Activated CD4-positive, alpha-beta T cell treated with anti-CD3 and anti-CD28 coated beads, Interleukin-10, Interleukin-2, amounts not matched to agents 100 ng/mL and 50 ng/mL, durations not matched to agents 16 hours and 8 hours (primary cell): Measurements from ENCODE around the gene SGCA.
A peak's percentile ranks its signal among the peaks of the same experiment; 100 is the strongest.

Source experiments
- DNase-seq: peaks from one replicate; pipeline ENCODE4 v3.0.0-alpha.2; 2020

Gene SGCA

DNA sequence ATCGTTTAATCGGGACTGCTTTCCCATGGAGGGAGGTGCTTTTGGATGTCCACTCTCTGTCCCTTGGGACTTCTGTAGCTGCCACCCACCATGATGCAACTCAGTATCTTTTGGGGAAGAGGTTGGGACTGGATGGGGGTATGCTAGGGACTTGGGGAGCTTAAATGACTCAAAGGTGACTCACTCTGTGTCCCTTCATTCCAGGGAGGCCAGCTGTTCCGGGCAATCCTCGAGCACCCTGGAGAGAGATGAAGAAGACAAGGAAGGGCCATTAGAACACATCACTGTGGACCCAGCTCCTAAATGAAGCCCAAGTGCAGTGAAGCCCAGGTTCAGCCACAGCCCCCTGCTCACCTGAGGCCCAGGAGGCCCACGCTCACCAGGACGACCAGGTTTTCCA is 31.0 kb downstream of the SGCA start:
- DNase-seq = no peak

DNA sequence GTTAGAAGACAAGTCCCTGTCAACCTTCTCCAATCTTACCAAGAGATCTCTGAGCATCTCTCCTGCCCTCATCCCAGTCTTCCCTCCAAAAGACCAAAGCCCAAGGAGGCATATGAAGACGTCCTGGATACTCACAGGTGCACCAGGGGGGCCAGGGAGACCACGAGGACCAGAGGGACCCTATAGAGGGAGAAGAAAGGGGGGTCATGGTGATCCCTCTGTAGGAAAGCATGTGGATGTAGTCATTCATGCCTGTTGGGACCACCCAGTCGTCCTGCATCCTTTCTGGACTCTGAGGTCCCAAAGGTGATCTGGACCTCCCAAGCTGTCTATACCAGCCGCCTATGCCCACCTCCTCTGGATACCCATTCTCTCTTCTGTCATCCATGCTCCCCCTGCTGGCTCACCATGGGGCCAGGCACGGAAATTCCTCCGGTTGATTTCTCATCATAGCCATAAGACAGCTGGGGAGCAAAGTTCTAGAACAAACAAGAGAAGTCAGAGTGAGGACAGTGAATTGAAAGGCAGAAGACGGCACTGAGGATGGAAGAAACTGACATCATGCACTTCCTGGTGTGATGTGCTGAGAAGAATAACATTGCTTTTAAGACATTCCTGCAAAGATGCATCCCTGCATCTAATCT is 32.3 kb downstream of the SGCA start:
- DNase-seq = peak; percentile 62

DNA sequence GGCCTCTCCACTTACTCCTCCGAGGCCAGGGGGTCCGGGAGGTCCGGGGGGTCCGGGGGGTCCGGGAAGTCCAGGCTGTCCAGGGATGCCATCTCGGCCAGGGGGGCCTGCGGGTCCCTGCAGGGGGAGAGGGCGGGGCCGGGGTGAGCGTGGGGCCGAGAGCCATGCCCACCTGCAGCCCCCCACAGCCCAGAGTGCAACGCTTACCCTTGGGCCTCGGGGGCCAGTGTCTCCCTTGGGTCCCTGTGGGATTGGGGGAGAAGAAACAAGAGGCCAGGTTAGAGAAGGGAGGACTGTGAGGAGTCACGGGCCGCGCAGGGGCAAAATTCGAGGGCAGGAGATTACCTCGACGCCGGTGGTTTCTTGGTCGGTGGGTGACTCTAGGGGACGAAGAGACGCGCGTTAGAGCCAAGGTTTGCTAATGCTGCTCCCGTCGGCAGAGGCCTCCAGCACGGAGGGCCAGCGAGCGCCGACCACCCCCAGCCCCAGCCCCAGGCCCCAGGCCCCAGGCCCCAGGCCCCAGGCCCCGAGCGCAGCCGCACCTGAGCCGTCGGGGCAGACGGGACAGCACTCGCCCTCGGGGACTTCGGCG is 33.5 kb downstream of the SGCA start:
- DNase-seq = no peak

DNA sequence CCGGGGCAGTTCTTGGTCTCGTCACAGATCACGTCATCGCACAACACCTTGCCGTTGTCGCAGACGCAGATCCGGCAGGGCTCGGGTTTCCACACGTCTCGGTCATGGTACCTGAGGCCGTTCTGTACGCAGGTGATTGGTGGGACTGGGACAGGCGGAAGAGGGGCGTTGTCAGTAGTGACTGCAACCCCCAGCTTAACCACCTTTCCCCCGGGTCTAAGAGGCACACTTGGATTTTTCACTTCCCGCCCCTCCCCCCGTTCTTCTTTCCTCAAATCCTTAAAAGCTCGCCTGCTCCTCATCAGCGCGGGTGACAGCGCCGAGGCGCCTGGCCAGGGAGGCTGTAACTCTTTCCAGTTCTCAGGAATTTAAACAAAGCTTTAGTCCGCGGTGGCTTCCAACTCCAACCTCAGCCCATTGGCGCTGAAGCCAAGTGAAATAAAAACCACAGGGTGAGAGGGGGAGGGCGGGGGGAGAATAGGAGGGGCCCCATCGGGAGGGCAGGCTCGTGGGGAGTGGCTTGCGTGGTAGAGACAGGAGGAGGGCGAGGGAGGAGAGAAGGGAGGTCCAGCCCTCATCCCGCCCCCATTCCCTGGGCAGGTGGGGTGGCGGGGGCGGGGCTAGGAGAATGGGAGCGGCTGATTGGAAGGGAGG is 34.1 kb downstream of the SGCA start:
- DNase-seq = peak; percentile 67

DNA sequence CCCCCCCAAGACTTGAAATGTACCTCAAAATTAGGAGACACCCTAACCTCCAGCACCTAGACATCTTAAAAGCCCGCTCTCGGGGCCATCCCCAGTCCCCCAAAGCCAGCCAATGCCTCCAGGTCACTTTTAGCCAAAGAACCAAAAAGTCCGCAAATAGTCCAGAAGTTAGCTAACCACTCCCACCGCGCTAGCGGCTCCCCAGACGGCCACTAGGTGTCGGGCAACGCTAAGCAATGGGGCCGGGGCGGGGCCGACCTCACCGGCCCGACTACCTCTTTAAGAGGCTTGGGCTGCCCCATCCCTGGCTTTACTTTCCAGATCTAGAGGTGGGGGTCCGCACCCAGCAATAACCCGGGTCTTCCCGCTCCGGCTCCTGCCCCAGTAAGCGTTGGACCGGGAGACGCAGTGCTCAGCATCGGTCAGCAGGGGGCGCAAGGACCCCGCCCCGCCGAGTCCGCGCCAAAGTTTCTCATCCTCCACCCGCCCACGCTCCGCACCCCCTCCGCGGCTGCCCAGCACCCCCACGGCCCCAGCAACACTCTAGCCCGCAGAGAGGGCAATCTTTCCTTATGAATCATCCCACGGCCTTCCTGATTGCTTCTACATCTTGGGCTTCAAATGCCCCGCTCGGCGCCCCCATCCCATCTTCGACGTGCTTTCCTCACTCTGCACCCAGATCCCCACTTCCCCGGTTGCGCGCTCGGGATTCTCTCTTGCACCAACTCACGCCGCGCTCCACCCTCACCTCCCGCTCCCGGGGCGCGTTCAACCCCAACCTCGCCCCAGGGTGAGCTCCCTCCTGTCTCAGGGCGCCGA is 34.9 kb downstream of the SGCA start:
- peak; percentile 83 for DNase-seq

DNA sequence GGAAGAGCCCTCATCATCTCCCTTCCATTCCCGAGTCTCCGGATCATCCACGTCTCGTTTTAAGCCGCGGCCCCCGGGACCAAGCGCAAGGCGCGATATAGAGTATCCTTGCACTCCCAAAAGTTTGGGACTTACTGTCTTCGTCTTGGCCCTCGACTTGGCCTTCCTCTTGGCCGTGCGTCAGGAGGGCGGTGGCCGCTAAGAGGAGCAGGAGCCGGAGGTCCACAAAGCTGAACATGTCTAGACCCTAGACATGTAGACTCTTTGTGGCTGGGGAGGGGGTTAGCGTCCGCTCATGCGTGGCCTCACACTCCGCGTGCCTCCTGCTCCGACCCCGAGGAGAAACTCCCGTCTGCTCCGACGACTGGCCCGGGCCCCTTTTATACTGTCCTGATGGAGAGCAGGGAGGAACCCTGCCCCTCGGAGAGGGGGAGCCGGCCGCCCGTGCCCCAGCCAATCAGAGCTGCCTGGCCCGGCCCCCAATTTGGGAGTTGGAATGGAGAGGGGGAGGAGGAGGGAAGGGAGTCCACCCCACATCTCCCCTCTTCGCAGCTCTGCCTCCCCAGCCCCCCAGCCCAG is 35.6 kb downstream of the SGCA start, which contains the start of gene COL1A1:
COL1A1 (minus strand) TSS at position 356 of the 579 bp plus-strand sequence; CDS start at position 238, 118 bp downstream.
- DNase-seq = no peak

DNA sequence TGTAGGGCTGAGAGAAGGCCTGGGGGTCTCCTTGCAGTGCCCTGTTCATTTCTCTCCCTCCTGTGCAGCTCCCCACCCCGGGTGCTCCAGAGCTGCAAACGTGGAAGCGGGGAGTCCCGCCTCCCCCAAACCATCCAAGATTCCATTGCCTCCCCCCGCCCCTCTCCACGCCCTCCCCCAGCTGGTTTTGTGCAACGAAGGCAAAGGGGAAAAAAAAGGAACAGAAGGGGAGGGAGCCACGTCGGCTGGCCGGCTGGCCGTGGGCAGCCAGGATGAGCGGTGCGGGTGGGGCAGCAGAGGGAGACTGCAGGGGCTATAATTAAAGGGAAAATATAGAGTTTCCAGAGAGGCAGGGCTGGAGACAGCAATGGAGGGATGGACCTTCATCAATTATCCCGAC is 37.3 kb downstream of the SGCA start:
- no peak for DNase-seq

DNA sequence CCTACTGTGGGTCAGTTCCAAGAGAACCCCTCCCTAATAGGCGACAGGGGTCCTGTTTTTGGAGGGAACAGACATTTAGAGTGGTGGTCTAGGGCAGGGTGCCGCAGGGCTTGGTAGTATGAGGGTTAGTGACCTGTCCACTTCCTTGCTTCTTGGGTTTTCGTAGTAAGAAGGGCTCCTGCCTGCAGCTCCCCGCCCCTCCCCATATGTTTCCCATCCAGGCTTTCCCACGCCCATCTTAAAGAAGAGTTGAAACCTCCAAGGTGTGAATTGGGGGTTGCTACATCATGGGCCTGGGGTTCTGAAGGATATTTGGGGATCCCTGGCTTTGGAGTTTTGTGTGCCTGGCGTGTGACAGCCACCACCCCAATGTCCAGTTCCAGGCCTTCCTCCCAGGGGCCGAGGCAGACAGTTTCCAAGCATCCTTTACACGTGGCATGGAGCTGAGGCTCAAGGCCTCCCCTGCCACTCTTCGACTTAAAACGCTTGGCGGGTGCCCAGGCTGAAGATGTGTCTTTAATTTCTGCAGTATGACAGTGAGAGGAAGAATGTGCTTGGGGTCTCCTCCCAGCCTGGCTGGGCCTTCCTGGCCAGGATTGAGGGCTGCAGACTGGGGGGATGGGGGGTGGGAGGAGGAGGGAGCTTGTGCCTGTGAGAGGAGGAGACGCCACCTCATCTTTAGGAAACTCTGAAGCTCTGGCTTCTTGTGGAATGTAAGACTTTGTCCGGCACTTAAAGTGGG is 38.0 kb downstream of the SGCA start:
- DNase-seq = no peak

DNA sequence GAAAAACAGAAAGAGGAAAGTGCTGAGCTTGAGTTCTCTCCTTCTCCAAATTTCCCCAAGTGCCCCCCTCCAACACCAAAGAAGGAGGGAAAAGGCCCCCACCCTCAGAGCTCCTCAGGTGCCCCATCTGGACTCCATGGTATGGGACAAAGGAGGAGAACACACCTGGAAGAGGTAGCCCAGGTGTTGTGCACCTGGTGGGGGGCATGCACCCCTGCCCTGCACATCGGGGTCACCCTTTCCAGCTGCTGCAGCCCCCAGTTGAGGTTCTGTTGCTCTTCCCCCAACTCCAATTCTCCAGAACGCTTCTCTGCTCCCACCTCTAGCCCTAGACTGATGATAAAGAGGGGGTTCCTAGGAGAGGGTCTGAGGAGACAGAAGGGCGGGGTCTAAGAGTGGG is 38.6 kb downstream of the SGCA start:
- no peak for DNase-seq

DNA sequence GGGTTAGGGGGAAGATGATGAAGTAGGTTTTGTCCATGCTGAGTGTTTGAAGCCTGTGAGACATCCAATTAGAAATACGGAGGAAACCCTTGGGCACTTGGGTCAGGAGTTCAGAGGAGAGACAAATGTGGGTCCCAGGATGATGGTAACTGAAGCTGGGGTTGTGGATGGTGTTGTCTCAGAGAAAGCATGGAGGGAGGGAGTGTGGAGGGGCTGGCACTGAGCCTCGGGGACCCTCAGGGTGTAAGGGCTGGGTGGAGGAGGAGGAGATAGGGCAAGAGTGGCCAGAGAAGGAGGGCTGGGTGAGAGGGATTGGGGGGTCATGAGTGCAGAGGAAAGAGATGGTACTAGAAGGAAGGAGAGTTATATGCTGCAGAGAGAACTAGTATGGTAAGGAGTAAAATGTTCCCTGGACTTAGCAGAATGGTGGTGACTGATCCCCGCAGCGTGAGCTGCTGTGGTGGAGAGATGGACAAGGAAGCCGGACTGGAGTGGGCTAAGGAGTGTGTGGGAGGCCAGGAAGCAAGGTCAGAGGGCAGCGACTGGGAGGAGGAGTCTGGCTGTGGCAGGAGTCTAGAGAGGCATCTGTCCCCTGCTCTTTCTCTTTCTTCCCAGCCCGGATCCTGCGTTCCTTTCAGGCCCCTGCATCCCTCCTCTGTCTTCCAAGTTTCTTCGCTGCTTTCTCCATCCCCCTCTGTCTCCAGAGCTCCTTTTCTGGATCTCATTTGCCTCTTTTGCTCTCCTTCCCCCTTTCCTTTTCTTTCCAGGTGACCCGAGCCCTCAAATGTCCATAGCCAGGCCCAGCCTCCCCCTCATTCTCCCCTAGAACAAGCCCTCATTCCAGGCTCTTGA is 39.5 kb downstream of the SGCA start:
- no peak for DNase-seq

DNA sequence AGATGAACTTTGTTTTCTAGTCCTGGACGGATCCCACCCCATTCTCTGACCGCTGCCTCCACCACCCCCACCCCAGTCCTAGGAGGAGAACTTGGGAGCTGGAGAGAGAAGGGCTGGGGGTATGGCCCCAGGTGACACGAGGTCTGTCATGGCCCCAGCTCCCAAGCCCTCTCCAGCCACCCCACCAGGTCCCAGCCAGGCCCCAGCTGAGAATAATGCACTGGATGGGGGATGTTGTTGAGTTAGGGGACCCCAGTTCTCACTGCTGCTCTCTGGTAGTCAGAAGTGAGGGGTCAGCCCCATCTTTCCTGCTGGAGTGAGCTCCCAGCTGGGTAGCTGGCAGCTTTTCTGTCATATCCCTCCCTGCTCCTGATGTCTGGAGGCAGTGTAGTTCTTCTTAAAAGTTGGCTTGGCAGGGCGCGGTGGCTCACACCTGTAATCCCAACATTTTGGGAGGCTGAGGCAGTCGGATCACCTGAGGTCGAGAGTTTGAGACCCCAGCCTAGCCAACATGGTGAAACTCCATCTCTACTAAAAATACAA is 40.2 kb downstream of the SGCA start:
- DNase-seq = no peak

DNA sequence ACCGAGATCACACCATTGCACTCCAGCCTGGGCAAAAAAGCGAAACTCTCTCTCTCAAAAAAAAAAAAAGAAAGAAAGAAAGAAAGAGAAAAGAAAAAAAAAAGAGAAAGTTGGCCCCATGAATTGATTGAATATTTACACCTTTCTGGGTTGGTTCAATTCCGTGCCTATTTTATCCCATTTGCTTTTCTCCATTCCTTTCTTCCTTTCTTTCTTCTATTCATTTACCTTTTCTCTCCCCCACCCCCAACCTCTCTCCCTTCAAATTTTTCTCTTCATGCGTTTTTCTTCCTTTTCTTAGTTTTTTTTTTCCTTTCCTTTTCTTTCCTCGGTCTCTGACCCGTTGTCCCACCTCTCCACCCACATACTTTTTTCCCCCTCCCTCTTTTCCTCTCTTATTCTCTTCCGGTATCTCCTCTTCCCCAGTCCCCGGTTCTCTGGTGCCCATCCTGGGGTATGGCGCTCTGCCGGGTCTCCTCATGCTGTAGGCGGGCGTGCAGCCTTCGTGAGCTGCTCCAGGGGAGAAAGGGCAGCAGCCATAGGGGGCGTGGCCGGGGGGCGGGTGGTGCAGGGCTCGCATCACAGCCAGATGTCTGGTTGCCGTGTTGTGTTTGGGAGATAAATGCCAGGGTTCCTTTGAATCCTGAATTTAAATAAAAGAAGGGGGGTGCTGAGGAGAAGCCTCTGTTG is 40.9 kb downstream of the SGCA start:
- DNase-seq = no peak

DNA sequence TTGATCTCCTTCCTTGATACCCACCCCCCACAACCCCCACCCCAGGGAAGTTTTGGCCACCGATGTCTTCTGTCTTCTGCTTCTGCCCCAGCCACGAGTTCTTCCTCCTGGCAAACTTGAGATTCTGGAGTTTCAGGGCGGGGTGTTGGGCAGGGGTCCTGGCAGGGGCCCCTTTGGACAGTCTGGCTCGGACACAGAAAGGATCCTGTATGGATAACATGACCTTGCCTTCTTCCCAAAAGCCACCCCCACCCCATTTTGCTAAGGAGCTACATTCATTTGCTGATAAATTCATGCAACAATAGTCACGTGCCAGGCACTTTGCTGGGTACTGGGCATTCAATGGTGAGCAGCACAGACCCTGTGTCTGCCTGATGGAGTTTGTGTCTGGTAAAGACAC is 41.5 kb downstream of the SGCA start:
- no peak for DNase-seq

DNA sequence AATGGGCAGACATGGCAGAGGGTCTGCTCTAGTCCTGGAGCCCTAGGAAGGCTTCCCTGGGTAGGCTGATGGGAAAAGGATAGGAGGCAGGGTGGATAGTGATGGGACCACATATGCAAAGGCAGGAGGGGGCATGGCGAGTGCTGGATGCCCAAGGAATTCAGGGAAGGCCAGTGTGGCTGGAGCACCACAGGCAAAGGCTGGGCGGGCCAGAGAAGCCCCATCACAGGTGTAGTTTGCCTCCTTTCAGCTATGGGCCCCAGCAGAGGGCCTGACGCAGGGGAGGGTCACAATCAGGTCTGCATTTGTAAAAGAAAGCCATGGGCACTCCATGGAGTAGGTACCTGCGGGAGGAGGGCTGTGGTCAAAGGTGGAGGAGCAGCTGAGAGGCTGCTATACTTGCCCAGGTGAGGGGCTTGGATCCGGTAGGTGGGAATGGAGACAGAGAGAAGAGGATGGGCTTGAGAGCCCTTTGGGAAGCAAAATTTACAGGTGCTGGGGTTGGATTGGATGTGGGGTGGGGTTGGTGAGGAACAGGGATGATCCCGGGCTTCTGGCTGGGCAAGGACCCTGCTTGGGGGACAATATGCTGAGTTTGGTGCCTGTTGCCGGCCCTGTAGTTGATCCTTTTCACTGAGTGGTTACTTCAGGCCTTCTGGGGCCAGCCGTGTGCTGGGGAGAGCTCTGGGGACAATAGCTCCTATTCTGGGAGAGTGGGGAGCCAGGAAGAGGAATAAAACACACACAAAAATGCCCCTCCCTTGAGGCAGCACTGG is 42.2 kb downstream of the SGCA start:
- DNase-seq = no peak

DNA sequence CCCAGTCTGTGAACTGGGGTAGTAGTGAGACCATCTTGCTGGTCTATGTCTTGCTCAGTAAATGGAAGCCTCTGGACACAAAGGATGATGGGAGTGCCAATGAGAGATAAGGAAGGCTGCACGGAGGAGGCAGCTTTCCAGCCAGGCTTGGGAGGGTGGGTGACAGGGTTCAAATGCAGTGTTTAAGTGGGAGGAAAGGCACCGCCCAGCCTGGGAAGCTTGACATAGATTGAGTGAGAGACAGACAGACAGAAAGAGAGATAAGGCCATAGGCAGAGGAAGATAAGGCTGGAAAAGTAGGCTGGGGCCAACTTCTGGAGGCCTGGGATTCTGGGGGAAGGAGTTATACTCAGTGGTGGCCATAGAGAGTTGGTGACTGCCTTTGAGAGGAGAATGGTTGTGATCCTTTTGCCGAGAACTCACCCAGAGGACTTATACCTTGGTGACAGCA is 42.8 kb downstream of the SGCA start:
- DNase-seq = no peak

DNA sequence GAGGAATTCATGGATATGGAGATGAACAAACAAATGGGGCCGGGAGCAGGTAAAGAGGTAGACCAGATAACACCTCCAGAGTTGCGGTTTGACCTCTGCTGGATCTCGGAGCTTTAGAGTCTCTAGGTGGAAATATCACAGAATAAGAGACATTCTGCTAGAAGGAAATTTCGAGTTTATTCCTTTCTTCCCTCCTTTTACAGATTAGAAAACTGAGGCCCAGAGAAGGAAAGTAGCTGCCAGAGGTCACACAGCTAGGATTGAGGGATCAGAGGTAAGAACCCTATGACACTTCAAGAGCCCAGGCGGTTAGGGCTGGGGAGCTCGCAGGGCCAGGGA is 43.3 kb downstream of the SGCA start:
- DNase-seq = no peak

DNA sequence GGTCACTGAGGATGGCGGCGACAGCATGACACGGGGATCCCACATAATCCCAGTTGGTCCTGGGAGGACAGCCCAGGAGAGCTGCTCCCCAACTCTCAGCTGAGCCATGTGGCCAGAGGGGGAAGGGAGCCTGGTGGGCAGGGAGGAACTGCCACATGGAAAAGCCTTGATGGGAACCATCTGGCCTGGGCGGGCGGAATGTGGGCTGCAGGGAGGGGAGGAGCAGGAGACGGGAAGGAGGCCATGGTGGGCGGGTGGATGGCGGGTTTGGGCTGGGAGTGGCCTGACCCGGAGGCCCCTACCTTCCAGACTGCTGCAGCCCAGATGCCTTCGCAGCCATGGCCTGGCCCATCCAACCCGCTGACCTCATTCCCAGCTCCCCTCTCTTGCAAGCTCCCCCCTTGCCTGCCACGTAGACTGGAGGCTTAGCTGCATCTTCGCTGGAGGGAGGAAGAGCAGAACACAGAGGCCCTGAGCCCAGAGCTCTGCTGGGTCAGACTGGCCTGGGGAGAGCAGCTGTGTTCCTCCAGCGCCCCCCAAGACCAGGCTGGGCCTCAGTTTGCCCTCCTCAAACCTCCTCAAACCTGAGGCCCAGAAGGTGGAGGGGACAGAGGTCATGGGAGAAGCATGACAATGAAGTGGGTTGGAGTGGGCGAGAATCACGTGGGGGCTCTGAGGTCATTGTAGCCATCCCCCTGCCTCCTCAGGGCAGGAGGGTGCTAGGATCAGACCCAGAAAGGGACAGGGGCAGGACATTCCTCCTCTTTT is 43.9 kb downstream of the SGCA start:
- no peak for DNase-seq

DNA sequence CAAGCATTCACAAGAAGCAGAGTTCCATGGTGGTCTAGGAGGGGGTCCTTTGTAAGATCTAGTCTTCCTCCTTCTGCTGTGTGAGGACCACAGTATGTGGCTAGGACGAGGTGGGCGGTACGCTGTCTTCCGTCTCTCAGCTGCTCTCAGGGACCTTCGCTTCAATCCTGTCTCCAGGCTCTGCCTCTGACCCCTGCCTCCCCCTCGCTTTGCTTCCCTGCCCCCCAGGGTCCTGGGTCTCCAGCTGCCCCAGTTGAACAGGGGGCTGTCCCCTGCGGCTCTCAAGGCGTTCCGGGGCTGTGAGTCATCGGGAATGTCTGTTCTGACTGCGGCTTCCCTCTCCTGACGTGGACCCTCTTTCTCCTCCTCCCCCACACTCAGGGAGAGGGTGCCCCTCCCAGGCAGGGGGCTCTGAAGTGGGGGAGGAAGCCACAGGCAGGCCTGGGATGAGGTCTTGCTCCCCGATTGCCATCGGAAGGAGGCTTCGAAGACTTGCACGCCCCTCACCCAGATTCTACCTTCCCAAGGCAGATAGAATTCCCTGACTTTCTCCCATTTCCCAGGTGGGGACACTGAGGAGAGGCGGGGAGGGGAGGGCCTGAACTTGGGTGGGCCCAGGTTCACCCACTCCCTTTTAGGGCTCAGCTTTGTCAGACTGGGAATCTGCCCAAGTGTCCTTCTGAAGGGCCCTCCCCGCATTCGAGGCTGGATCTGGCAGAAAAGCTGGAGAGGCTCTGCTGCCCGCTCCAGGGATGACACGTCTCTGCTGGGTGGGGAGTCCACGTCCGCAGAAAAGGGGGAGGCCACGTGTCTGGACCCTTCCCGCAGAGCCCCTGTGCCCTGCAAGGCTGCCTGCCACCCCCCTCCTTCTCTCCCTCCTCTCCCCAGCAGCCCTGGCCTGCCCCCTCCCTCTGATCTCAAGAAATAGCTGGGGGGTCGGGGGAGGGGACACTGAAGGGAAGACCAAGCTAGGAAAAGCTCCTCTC is 44.7 kb downstream of the SGCA start:
- DNase-seq = no peak
